ENCODE measurements around the gene CD274. TPM values are rescaled to one million over a fixed set of nuclear protein-coding genes. Genes with fewer than 3 reads are reported as not detected.
"Not testable (repeated sequence)": the region's sequence is repeated elsewhere in the genome, so short reads cannot be mapped to it uniquely, and the experiment has no call there.

Gene CD274
- total RNA-seq, 1 donor from 2014 or later = 21.4 TPM

DNA sequence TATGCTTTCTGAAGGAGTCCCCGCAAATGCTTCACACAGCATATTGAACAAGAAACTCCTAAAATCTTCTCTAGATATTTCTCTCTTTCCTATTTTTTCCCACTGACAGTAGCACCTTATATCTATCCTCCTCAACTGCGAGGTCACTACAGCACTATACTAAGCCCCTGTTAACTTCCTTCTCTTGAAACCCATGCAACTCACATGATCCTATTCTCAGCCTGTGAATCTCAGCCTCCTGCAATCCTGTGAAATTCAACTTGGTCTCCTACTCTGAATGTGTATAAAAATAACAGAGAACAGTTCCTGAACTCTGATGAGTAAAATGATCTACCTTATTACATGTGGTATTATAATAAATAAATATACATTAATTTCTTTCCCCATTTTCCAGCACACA is 6.5 kb upstream of the CD274 start:
- Histone ChIP-seq H3K4me1 (ENCODE audit: insufficient read depth, low read length) (peaks cover 16% of the 10 kb centered on the region), H3K4me2 (ENCODE audit: low read length) (no peak overlapping the region), H3K36me3 (ENCODE audit: insufficient read depth, low read length) (no peaks in the 10 kb centered on the region), H3K79me2 (ENCODE audit: insufficient read depth, low read length) (no peaks in the 10 kb centered on the region), H3K27me3 (ENCODE audit: insufficient read depth, low read length) (no peaks in the 10 kb centered on the region), H2AFZ (ENCODE audit: low read depth, low read length) (no peak overlapping the region), H3K9me3 (ENCODE audit: insufficient read depth, low read depth, low read length) (no peaks in the 10 kb centered on the region), H3K4me3 (ENCODE audit: insufficient read depth, low read depth, low read length) (no peak overlapping the region), H3K27ac (ENCODE audit: low read depth, low read length) (no peak overlapping the region), H4K20me1 (ENCODE audit: insufficient read depth, low read length) (no peaks in the 10 kb centered on the region), H3K9ac (ENCODE audit: low read length) (no peak overlapping the region)
- FAIRE-seq (no peak), DNase-seq (ENCODE audit: low read depth) (no peak)
- TF ChIP-seq, protein P1, sequence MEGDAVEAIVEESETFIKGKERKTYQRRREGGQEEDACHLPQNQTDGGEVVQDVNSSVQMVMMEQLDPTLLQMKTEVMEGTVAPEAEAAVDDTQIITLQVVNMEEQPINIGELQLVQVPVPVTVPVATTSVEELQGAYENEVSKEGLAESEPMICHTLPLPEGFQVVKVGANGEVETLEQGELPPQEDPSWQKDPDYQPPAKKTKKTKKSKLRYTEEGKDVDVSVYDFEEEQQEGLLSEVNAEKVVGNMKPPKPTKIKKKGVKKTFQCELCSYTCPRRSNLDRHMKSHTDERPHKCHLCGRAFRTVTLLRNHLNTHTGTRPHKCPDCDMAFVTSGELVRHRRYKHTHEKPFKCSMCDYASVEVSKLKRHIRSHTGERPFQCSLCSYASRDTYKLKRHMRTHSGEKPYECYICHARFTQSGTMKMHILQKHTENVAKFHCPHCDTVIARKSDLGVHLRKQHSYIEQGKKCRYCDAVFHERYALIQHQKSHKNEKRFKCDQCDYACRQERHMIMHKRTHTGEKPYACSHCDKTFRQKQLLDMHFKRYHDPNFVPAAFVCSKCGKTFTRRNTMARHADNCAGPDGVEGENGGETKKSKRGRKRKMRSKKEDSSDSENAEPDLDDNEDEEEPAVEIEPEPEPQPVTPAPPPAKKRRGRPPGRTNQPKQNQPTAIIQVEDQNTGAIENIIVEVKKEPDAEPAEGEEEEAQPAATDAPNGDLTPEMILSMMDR (IDR thresholded peaks at IDR 0.05; ENCODE audit: insufficient read depth, low read depth, low read length) = no peak
- TF ChIP-seq EZH2 (IDR thresholded peaks at IDR 0.05; ENCODE audit: insufficient read depth, low read length) = no peak
- Mint-ChIP-seq H3K27me3 (ENCODE audit: low read depth, unreplicated experiment) (no peaks in the 10 kb centered on the region), H3K4me1 (ENCODE audit: low read depth, unreplicated experiment) (peaks cover 21% of the 10 kb centered on the region), H3K9me3 (ENCODE audit: unreplicated experiment) (peaks cover 4% of the 10 kb centered on the region), H3K4me3 (ENCODE audit: unreplicated experiment) (no peak overlapping the region), H3K27ac (ENCODE audit: unreplicated experiment) (no peak overlapping the region), H3K36me3 (ENCODE audit: low read depth, unreplicated experiment) (peaks cover under 1% of the 10 kb centered on the region)

DNA sequence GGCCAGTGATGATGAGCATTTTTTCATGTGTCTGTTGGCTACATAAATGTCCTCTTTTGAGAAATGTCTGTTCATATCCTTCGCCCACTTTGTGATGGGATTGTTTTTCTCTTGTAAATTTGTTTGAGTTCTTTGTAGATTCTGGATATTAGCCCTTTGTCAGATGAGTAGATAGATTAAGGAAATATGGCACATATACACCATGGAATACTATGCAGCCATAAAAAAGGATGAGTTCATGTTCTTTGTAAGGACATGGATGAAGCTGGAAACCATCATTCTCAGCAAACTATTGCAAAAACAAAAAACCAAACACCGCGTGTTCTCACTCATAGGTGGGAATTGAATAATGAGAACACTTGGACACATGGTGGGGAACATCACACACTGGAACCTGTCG is 5.2 kb upstream of the CD274 start:
- not testable (repeated sequence) for H3K4me3 Mint-ChIP-seq (ENCODE audit: unreplicated experiment); H3K27ac ChIP-seq (ENCODE audit: low read depth, low read length); H3K27ac Mint-ChIP-seq (ENCODE audit: unreplicated experiment); H3K79me2 ChIP-seq (ENCODE audit: insufficient read depth, low read length); H3K9me3 ChIP-seq (ENCODE audit: insufficient read depth, low read depth, low read length); H3K9ac ChIP-seq (ENCODE audit: low read length); H3K4me2 ChIP-seq (ENCODE audit: low read length); H2AFZ ChIP-seq (ENCODE audit: low read depth, low read length); H3K36me3 ChIP-seq (ENCODE audit: insufficient read depth, low read length); H3K27me3 Mint-ChIP-seq (ENCODE audit: low read depth, unreplicated experiment); H3K9me3 Mint-ChIP-seq (ENCODE audit: unreplicated experiment); H3K36me3 Mint-ChIP-seq (ENCODE audit: low read depth, unreplicated experiment); H3K4me3 ChIP-seq (ENCODE audit: insufficient read depth, low read depth, low read length); FAIRE-seq; DNase-seq (ENCODE audit: low read depth); H3K27me3 ChIP-seq (ENCODE audit: insufficient read depth, low read length); H4K20me1 ChIP-seq (ENCODE audit: insufficient read depth, low read length)
- H3K4me1 ChIP-seq (ENCODE audit: insufficient read depth, low read length) = peaks cover 22% of the 10 kb centered on the region
- peaks cover 21% of the 10 kb centered on the region for H3K4me1 Mint-ChIP-seq (ENCODE audit: low read depth, unreplicated experiment)

DNA sequence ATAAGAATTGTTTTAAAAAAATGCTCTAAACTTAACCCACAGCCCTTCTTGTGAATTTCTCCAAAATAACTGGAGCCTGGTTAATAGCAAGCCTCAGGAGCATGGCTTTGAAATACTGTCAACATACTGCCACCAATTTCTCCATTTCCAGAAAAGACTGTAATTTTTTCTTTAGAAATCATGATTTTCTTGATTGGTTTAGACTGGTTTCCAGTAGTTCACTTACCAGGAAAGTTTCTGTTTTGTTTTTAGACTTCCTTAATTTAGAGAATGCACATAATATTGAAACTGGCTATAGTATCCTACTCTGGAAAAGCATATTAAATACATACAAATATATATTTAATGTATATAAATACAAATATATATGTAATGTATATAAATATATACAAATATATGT is 4.5 kb upstream of the CD274 start:
- peaks cover 4% of the 10 kb centered on the region for H3K9me3 Mint-ChIP-seq (ENCODE audit: unreplicated experiment)
- H3K4me1 ChIP-seq (ENCODE audit: insufficient read depth, low read length) = peaks cover 22% of the 10 kb centered on the region
- no peak overlapping the region for H3K4me2 ChIP-seq (ENCODE audit: low read length)
- DNase-seq (ENCODE audit: low read depth) (no peak), FAIRE-seq (no peak)
- no peaks in the 10 kb centered on the region for H3K9me3 ChIP-seq (ENCODE audit: insufficient read depth, low read depth, low read length)
- no peak overlapping the region for H3K4me3 ChIP-seq (ENCODE audit: insufficient read depth, low read depth, low read length)
- no peaks in the 10 kb centered on the region for H3K27me3 Mint-ChIP-seq (ENCODE audit: low read depth, unreplicated experiment)
- H3K27ac ChIP-seq (ENCODE audit: low read depth, low read length) = no peak overlapping the region
- no peaks in the 10 kb centered on the region for H3K36me3 Mint-ChIP-seq (ENCODE audit: low read depth, unreplicated experiment)
- peaks cover 21% of the 10 kb centered on the region for H3K4me1 Mint-ChIP-seq (ENCODE audit: low read depth, unreplicated experiment)
- H3K4me3 Mint-ChIP-seq (ENCODE audit: unreplicated experiment) = no peak overlapping the region
- H4K20me1 ChIP-seq (ENCODE audit: insufficient read depth, low read length) = no peaks in the 10 kb centered on the region
- no peaks in the 10 kb centered on the region for H3K36me3 ChIP-seq (ENCODE audit: insufficient read depth, low read length)
- no peak overlapping the region for H3K9ac ChIP-seq (ENCODE audit: low read length)
- H3K27ac Mint-ChIP-seq (ENCODE audit: unreplicated experiment) = no peak overlapping the region
- H2AFZ ChIP-seq (ENCODE audit: low read depth, low read length) = no peak overlapping the region
- peaks cover 15% of the 10 kb centered on the region for H3K79me2 ChIP-seq (ENCODE audit: insufficient read depth, low read length)
- H3K27me3 ChIP-seq (ENCODE audit: insufficient read depth, low read length) = no peaks in the 10 kb centered on the region
- TF ChIP-seq, protein P1 (IDR thresholded peaks at IDR 0.05; ENCODE audit: insufficient read depth, low read depth, low read length) = no peak
- no peak for TF ChIP-seq EZH2 (IDR thresholded peaks at IDR 0.05; ENCODE audit: insufficient read depth, low read length)
